ES-I3 (cell line): ENCODE measurements around the gene SNAP25.

ENCODE experiments used
- H3K36me3 ChIP-seq: 2 replicates; pipeline ENCODE4 v1.6.1; 2013; ENCODE audit warnings: mild to moderate bottlenecking, low read length, control low read depth, moderate library complexity; ENCODE audit not compliant: insufficient read depth
- H3K4me1 ChIP-seq: 2 replicates; pipeline ENCODE4 v1.6.1; 2013; ENCODE audit warnings: mild to moderate bottlenecking, control low read depth, low read length; ENCODE audit not compliant: insufficient read depth
- H3K9ac ChIP-seq: 2 replicates; pipeline ENCODE4 v1.6.1; 2013; ENCODE audit warnings: low read depth, mild to moderate bottlenecking, low read length, moderate library complexity
- H3K9me3 ChIP-seq: 2 replicates; pipeline ENCODE4 v1.6.1; 2013; ENCODE audit warnings: mild to moderate bottlenecking, low read length, moderate library complexity; ENCODE audit not compliant: control insufficient read depth, insufficient read depth

The SNAP25 gene

GRCh38 chr20:10332656-10333415 is 114.2 kb downstream of the SNAP25 start:
- Histone ChIP-seq H3K9me3 (no peaks in the 10 kb centered on the region), H3K36me3 (no peaks in the 10 kb centered on the region), H3K9ac (no peak overlapping the region), H3K4me1 (peaks cover 8% of the 10 kb centered on the region)

DNA sequence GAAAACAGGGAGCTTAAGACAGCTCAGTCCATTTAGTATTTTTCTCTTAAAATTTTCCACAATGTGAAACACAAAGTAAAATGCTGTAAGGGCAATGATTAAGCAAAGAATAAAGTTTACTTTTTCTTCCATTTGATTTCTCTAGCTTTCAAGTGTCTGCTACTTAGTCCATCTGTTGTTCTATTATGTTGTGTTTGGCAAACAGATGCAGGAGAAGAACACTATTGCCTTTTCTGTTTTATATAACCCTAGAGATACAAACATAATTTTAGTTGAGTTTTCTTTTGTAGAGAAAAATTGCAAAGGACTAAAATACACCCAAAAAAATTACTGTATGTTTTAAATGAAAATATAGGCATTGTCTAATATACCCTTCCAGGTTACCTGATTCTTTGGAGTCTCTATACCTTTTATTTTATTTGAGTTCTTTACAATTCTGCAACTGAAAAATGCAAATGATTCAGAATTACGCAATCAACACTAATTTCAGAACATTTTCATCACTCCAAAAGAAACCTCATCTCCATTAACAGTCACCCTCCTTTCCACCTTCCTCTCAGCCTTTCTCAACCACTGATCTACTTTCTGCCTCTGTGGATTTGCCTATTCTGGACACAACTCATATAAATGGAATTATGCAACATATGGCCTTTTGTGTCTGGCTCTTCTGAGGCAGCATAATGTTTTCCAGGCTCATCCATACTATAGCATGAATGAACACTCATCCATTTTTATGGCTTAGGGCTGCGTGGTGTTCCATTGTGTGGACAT is 118.5 kb downstream of the SNAP25 start:
- H3K9ac ChIP-seq = no peak overlapping the region
- peaks cover 5% of the 10 kb centered on the region; the same call in 1 of the 2 replicates for H3K9me3 ChIP-seq
- no peaks in the 10 kb centered on the region for H3K36me3 ChIP-seq
- H3K4me1 ChIP-seq = peaks cover 4% of the 10 kb centered on the region; the same call in 1 of the 2 replicates

DNA sequence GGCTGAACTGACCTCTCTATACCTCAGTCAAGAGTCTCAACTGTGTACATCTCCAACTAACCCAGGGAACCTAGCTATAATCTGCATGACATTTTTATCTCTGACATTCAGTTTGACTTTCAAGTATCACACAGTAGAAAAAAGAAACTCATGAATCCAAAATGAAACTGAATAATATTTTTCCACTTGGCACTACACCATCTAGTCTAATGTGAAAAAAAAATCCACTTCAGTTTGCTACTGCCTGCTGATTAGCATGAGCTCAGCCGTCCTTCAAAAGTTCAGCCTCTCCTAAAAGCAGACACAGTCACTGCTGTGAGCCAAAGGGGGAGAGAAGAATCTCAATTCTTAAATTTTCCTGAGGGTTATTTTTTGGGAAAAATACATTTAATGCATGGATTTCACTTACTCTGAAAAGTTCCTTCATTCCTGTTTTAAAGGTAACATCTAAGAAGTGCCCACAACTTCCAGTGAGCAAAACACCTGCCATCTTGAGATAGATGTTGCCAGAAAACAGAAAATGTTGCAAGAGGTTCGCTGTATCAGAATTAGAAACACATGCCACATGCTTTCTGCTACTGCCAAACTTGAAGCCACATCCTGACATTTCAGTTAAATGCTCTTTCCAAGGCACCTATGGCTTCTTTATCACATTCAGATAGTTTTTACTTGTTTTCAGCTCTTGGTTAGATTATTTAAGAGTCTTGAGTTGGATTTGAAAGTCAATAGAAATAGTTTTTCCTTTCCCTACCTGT is 120.0 kb downstream of the SNAP25 start:
- Histone ChIP-seq H3K9me3 (peaks cover 12% of the 10 kb centered on the region), H3K9ac (no peak overlapping the region), H3K36me3 (no peaks in the 10 kb centered on the region), H3K4me1 (no peaks in the 10 kb centered on the region)

GRCh38 chr20:10339609-10340008 is 121.0 kb downstream of the SNAP25 start:
- H3K4me1 ChIP-seq = no peaks in the 10 kb centered on the region
- no peak overlapping the region for H3K9ac ChIP-seq
- H3K9me3 ChIP-seq = peaks cover 14% of the 10 kb centered on the region
- no peaks in the 10 kb centered on the region for H3K36me3 ChIP-seq

- Histone ChIP-seq H3K4me1 (no peaks in the 10 kb centered on the region), H3K9ac (no peak overlapping the region), H3K9me3 (peaks cover 14% of the 10 kb centered on the region), H3K36me3 (no peaks in the 10 kb centered on the region)
Measured at GRCh38 chr20:10342152-10342551, 123.5 kb downstream of the SNAP25 start.

GRCh38 chr20:10344953-10345352 is 126.3 kb downstream of the SNAP25 start:
- Histone ChIP-seq H3K9me3 (peaks cover 14% of the 10 kb centered on the region), H3K4me1 (no peaks in the 10 kb centered on the region), H3K36me3 (no peaks in the 10 kb centered on the region), H3K9ac (no peak overlapping the region)

GRCh38 chr20:10347086-10347880 is 128.7 kb downstream of the SNAP25 start:
- no peak overlapping the region for H3K9ac ChIP-seq
- H3K4me1 ChIP-seq = peaks cover 16% of the 10 kb centered on the region; the same call in 1 of the 2 replicates
- H3K36me3 ChIP-seq = no peaks in the 10 kb centered on the region
- peaks cover 9% of the 10 kb centered on the region for H3K9me3 ChIP-seq

DNA sequence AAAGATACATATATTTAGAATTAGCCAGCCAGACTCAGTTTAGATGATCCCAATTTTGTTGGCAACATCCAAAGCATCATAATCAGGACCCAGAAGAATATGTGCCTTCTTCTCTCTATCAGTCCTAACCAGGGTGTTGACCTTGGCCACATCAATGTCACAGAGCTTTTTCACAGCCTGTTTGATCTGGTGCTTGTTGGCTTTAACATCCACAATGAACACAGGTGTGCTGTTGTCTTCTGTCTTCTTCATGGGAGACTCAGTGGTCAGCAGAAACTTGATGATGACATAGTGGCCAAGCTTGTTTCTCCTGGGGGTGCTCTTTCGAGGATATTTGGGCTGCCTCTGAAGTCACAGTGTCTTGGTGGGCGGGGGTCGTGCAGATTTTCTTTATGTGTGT is 130.5 kb downstream of the SNAP25 start:
- no peaks in the 10 kb centered on the region; the same call in 1 of the 2 replicates for H3K9me3 ChIP-seq
- peaks cover 25% of the 10 kb centered on the region for H3K4me1 ChIP-seq
- no peaks in the 10 kb centered on the region for H3K36me3 ChIP-seq
- H3K9ac ChIP-seq = no peak overlapping the region

GRCh38 chr20:10350188-10350842 is 131.7 kb downstream of the SNAP25 start:
- H3K9me3 ChIP-seq = no peaks in the 10 kb centered on the region
- H3K4me1 ChIP-seq = peaks cover 25% of the 10 kb centered on the region
- H3K9ac ChIP-seq = no peak overlapping the region
- no peaks in the 10 kb centered on the region for H3K36me3 ChIP-seq

GRCh38 chr20:10352934-10353824 is 134.5 kb downstream of the SNAP25 start:
- Histone ChIP-seq H3K36me3 (no peaks in the 10 kb centered on the region), H3K9me3 (no peaks in the 10 kb centered on the region), H3K9ac (no peak overlapping the region), H3K4me1 (peaks cover 25% of the 10 kb centered on the region)

- peaks cover 11% of the 10 kb centered on the region for H3K4me1 ChIP-seq
- no peaks in the 10 kb centered on the region for H3K36me3 ChIP-seq
- no peaks in the 10 kb centered on the region for H3K9me3 ChIP-seq
- H3K9ac ChIP-seq = no peak overlapping the region
Measured at GRCh38 chr20:10356628-10357027, 138.0 kb downstream of the SNAP25 start.
